ENCODE results near the gene MBP.

DNA sequence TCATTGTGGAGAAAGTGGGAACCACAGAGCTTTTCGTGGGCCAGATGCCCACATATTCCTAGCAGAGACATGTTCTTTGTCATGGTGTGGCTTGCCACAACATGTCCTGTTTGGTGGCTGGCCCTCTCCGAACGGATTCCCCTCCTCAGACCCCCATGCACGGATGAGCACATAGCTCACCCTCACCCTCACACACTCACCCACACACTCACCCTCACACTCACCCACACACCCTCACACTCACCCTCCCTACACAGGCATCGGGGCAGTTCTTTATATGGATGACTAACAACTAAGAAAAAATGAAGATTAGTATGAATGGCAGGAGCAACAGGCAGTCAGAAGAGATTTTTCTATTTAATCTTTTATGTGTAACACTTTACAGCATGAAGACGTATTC lies 160.3 kb downstream of the MBP start:
- TF ChIP-seq, protein P1, sequence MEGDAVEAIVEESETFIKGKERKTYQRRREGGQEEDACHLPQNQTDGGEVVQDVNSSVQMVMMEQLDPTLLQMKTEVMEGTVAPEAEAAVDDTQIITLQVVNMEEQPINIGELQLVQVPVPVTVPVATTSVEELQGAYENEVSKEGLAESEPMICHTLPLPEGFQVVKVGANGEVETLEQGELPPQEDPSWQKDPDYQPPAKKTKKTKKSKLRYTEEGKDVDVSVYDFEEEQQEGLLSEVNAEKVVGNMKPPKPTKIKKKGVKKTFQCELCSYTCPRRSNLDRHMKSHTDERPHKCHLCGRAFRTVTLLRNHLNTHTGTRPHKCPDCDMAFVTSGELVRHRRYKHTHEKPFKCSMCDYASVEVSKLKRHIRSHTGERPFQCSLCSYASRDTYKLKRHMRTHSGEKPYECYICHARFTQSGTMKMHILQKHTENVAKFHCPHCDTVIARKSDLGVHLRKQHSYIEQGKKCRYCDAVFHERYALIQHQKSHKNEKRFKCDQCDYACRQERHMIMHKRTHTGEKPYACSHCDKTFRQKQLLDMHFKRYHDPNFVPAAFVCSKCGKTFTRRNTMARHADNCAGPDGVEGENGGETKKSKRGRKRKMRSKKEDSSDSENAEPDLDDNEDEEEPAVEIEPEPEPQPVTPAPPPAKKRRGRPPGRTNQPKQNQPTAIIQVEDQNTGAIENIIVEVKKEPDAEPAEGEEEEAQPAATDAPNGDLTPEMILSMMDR (IDR thresholded peaks at IDR 0.05) = no peak
- TF ChIP-seq POLR2A (IDR thresholded peaks at IDR 0.05) = no peak

Measured in thyroid gland (tissue), 4 donors.